NCI-H774 (cell line): Measurements from ENCODE around the gene TPSAB1.
"Not testable (repeated sequence)": the region's sequence is repeated elsewhere in the genome, so short reads cannot be mapped to it uniquely, and the experiment has no call there.

Source experiments
- DNase-seq: peaks from one replicate; lab custom pipeline; 2025; lab: John Stamatoyannopoulos, UW

Gene TPSAB1

DNA sequence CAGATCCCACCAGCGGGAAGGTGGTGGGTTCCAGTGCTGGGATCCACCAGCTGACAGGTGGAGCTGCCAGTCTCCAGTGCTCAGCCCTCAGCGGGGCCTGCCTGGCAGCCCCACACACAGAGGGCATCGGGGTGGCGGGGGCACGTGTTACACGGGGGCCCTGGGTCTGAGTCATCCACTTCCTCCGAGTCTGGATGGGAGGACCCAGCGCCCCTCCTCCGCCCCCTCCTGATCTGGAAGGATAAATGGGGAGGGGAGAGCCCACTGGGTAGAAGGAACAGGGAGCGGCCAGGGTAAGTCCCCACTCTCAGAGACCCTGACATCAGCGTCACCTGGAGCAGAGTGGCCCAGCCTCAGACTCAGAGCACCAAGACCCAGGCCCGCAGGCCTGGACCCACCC is at the start of gene TPSAB1:
TPSAB1 (plus strand) TSS at position 270 of the 400 bp plus-strand sequence. CDS start 234 bp downstream, outside the sequence.
- not testable (repeated sequence) for DNase-seq

DNA sequence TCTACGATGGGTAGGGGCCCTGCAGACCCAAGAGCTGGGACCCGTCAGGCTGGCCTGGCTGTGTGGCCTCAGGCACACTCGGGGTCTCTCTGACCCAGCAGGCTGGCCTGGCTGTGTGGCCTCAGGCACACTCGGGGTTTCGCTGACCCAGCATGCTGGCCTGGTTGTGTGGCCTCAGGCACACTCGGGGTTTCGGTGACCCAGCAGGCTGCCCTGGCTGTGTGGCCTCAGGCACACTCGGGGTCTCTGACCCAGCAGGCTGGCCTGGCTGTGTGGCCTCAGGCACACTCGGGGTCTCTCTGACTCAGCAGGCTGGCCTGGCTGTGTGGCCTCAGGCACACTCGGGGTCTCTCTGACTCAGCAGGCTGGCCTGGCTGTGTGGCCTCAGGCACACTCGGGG is 49.7 kb upstream of the TPSAB1 start:
- DNase-seq: not testable (repeated sequence)

DNA sequence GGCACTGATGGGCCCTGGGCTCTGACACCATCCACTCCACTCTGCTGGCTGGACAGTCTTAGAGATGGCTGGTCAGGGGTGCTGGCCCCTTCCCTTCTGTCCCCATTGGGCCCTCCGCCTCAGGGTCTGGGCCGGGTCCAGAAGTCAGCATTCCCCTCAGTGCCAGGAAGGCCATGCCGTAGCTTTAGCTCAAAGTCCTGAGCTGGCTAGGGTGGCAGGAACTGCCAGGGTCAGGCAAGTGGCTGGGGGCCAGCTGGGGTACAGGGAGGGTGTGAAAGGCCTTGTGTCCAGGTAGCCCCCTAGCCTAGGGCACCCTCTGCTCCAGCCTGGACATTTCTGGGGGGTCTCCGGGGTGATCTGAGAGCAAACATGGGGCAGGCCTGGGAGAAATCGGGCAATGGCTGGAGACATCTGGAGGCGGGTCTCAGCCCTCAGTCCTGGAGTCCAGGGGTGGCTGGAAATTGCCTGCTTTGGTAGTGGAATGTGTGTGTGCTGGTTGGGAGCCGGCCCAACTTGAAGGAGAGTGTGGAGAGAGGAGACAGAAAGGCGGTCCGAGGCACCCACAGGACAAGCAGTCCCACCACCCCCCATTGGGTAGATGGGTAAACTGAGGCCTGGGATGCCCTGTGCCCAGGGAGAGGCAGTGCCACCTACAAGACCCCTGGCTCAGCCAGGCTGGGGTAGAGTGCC is 48.0 kb upstream of the TPSAB1 start:
- DNase-seq: no peak

DNA sequence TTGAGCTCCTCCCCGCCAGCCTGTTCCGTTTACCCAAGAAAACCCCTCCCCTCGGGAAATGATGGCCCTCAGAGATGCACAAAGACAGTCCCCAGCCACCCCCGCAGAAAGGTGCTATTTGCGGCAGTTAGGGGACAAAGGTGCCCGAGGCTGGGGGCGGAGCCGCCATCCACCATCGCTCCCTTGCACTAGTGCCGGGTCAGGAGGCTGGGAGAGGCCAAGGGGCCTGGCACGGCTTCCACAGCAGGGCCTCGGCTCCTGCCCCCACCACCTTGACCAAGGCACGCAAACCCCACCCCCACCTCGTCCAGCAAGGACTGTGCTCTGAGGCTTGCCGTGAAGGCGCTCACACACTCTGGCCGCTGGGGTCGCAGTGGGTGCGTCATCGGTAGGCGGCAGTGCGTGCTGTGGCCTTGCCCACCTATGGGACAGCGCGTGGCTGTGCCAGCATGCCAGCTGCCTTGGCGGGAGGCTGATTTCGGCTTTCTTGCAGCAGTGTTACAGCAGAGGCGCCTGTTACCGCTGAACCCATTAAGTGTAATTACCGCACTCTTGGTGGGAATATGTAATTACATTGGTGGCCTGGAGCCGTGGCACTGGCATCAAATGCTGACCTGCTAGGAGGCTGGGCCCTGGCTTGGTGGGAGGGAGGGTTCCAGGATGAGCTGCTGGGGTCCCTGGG is 47.2 kb upstream of the TPSAB1 start:
- DNase-seq: peak; percentile 1

DNA sequence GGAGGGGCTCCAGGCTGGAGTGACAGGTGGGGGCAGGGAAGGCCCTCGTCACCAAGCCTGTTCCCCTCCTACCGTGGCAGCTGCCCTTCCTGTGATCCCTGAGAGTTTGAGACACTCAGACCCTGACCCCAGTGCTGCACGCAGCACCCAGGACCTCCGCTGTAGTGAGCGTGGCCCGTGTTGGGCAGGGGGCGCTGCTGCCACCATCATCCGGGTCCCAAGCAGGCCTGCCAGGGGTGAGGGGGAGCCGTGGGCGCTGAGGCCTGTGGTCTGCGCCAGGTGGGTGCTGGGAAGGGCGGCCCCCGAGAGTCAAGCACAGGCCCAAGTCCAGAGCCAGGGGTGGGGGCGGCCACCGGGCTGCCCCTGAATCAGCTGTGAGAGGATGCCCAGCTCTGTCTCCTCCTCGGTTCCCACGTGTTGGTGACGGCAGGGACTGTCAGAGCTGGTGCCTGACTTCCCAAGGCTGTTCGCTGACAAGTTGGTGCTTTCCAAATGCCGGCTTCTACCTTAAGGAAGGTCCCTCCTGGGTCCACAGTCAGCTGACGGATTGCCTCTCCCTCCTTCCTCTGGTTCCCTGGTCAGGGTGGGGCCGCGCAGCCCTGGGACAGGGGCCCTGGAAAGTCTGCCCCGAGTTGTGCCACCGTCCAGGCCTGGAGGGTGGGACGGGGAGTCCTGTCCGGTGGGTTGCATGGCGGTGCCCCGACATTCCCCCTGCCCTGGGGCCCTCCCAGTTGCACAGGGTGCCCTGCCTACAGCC is 46.5 kb upstream of the TPSAB1 start:
- no peak for DNase-seq

DNA sequence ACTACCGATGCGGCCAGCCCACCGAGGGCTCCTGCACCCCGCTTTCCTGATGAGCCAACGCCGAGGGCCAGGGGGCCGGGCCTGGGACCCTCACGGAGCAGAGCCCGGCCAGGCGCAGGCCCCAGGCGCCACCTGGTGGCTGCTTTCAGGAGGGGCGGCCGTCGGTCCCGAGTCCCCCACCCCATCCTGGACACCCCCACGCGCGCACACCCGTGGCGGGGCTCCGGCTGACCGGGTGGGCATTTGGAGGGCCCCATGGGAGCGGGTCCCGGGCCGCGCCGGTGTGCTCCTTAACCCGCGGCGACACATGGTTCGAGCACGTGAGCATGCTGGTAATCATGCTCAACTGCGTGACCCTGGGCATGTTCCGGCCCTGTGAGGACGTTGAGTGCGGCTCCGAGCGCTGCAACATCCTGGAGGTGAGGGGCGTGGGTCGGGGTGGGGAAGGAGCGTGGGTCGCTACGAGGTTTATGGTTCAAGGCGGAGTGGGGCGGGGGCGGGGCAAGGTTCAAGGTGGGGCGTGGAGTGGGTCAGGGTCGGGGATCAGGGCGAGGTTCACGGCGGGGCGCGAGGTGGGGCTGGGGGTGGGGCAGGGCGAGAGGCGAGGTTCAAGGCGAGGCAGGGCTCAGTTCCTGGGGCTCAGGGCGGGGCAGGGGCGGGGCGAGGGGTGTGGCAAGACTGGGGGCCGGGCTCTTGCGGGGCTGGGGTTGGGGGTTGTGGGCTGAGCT is 45.7 kb upstream of the TPSAB1 start:
- DNase-seq: no peak

DNA sequence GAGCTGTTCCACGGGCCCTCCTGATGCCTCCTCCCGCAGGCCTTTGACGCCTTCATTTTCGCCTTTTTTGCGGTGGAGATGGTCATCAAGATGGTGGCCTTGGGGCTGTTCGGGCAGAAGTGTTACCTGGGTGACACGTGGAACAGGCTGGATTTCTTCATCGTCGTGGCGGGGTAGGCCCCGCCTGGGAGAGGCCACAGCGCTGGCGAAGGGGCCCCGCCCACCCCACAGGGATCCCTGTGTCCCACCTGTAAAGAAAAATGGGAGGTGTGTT is 45.2 kb upstream of the TPSAB1 start:
- DNase-seq: no peak

DNA sequence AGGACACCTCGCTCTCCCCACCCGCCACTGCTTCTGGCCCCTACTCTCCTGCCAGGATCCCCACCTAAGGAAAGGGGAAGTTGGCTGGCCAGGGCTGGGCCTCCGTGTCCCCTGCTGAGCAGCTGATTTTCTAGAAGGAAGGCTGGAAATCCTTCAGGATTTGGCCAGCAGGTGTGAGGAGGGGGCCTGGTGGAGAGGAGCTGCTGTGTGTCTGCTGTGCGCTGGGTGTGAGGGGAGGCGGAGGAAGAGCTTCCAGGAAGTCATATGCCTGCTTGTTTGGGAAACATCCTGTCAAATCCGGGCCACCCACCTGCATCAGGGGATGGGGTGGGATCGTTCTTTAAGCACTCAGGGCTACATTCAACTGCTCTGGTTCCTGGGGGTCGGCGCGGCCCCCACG is 44.0 kb upstream of the TPSAB1 start:
- no peak for DNase-seq

DNA sequence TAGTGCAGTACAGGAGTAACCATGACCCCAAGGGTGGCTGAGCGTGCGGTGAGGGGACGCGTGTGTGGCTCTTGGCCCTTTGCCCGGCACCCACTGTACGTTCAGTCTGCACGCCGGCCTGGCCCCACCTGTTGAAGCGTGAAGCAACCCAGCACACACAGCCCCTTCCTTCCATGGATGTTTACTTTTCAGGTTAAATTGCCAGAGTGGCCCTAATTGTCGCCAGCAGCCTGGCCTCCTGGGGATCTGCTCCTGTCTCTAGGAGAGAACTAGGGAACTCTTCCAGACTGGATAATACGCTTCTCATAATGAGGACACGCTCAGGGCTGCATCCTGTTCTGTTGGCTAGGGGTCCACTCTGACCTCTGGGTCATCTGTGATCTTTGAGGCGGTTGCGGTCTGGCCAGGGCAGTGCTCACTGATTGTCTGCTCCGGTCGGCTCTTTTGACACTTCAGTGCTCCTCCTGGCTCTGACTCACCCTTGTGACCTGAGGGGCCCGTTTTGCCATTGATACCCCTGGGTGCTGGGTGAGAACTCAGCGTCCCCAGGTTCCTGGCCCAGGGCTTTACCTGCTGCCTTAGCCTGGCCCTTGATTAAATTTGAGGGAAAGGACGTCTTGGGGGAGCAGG is 43.2 kb upstream of the TPSAB1 start:
- DNase-seq: peak; percentile 12

DNA sequence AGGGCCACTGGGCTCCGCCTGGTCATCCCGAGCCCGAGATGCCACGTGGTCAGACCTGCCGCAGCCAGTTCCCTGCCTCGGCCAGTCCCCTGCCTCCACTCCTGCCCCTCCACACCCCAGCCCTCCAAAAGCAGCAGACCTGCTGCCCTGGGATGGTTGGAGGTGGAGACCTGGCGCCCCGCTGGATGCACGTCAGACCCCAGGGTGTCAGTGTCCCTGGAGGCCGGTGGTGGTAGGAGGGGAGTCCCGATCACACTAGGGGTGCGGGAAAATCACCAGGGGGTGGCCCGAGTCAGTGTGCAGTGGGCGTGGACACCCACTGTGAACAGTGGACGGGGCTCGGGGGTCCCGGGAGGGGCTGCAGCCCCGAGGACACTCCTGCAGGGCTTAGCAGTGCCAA is 42.3 kb upstream of the TPSAB1 start:
- no peak for DNase-seq

DNA sequence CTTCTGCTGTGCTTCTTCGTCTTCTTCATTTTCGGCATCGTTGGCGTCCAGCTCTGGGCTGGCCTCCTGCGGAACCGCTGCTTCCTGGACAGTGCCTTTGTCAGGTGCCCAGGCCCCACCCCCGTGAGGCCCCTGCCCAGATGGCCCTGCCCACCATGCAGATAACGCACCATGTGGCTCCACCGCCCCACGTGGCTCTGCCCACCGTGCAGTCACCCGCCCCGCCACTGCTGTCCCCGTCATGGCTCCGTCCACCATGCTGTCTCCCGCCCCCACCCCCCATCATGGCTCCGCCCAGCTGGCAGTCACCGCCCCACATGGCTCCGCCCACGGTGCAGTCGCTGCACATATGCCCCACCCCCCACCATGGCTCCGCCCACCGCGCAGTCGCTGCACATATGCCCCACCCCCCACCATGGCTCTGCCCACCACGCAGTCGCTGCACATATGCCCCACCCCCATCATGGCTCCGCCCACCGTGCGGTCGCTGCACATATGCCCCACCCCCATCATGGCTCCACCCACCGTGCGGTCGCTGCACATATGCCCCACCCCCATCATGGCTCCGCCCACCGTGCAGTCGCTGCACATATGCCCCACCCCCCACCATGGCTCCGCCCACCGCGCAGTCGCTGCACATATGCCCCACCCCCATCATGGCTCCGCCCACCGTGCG is 41.7 kb upstream of the TPSAB1 start:
- not testable (repeated sequence) for DNase-seq

DNA sequence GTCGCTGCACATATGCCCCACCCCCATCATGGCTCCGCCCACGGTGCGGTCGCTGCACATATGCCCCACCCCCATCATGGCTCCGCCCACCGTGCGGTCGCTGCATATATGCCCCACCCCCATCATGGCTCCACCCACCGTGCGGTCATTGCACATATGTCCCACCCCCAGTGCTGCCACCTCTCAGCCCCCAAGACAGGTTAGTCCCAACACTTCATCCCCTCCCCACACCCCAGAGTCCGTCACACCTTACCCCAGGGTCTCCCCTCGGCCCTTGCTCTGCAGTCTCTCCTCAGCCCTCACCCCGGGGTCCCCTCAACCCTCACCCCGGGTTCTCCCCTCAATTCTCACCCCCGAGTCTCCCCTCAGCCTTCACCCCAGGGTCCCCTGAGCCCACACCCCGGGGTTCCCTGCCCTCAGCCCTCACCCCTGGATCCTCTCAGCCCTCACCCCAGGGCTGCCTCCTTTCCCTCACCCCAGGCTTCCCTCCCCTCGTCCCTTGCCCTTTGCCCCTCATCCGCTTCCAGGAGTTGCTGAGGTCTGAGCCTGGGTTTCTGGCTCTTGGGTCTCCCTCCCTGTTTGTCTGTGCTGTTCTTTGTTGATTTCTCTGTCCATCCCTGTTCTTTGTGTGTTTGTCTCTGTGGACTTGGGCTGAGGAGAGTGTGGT is 41.0 kb upstream of the TPSAB1 start:
- no peak for DNase-seq

DNA sequence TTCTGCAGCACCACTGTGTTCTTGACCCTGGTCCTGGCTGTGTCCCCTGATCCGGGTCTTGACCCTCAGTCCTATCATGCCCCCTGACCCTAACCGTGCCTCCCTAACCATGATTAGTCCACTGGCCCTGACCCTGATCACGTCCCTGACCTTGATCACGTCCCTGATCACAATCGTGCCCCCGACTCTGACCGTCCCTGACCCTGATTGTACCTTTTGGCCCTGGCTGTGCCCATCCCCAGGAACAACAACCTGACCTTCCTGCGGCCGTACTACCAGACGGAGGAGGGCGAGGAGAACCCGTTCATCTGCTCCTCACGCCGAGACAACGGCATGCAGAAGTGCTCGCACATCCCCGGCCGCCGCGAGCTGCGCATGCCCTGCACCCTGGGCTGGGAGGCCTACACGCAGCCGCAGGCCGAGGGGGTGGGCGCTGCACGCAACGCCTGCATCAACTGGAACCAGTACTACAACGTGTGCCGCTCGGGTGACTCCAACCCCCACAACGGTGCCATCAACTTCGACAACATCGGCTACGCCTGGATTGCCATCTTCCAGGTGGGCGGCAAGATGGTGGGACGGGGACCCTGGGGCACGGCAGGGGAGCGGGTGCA is 40.4 kb upstream of the TPSAB1 start:
- DNase-seq: no peak

DNA sequence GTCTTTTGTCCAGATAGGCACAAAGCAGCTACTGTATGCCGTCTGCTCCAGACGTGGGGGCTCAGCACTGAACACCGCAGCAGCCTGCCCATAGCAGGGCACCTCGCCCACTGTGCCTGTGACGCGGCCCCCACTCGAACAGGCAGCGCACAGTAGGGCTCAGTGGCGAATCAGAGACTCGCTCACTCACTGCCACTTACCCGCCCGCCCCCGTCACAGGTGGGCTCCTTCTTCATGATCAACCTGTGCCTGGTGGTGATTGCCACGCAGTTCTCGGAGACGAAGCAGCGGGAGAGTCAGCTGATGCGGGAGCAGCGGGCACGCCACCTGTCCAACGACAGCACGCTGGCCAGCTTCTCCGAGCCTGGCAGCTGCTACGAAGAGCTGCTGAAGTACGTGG is 39.1 kb upstream of the TPSAB1 start:
- no peak for DNase-seq

DNA sequence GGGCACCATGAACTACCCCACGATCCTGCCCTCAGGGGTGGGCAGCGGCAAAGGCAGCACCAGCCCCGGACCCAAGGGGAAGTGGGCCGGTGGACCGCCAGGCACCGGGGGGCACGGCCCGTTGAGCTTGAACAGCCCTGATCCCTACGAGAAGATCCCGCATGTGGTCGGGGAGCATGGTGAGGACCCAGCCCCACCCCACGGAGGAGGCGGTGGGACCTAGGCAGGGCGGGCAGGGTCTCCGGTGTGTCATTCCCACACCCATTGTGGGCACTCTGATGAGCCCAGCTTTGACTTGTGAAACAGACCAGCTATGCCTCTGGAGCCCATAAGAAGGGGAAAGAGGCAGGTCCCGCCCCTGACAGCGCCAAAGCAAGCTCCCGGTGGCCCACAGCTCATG is 38.2 kb upstream of the TPSAB1 start:
- no peak for DNase-seq

DNA sequence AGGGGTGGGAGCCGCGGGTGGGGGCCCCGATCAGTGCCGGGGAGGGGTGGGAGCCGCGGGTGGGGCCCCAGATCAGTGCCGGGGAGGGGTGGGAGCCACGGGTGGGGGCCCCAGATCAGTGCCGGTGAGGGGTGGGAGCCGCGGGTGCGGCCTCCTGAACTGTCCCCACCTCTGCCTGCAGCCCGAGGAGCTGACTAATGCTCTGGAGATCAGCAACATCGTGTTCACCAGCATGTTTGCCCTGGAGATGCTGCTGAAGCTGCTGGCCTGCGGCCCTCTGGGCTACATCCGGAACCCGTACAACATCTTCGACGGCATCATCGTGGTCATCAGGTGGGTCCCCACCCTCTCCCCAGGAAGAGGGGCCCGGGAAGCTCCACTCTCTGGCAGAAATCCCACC is 35.6 kb upstream of the TPSAB1 start:
- DNase-seq: no peak

DNA sequence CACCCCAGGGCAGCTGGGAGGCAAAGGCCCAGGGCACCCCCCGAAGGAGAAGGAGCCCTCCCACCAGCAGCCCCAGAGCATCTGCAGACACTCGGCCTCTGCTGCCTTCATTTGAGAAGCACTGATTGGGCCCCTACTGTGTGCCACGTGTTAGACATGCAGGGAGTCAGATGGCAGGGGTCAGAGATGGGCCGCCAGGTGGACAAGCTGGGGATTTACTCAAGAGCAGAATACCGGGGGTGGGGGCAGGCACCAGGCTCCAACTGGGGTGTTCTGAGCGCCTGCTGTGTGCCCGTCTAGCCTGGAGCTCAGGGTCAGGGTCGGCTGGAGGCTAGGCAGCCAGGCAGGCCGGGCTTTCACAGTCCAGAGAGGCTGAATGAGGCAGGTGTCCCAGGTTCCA is 34.2 kb upstream of the TPSAB1 start:
- DNase-seq: no peak

DNA sequence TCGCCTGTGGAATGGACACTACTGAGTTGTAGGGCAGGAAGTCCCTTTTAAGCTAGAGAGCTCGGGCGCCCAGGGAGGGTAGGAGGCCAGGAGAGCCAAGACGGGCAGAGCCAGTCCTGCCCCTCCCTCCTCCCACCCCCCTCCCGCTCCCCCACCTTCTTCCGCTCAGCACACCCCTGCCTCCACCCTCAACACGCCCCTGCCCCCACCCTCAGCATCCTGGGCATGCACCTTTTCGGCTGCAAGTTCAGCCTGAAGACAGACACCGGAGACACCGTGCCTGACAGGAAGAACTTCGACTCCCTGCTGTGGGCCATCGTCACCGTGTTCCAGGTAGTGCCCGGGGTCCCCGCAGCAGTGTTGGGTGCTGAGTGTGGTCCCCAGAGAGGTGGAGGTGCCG is 33.7 kb upstream of the TPSAB1 start:
- DNase-seq: no peak

DNA sequence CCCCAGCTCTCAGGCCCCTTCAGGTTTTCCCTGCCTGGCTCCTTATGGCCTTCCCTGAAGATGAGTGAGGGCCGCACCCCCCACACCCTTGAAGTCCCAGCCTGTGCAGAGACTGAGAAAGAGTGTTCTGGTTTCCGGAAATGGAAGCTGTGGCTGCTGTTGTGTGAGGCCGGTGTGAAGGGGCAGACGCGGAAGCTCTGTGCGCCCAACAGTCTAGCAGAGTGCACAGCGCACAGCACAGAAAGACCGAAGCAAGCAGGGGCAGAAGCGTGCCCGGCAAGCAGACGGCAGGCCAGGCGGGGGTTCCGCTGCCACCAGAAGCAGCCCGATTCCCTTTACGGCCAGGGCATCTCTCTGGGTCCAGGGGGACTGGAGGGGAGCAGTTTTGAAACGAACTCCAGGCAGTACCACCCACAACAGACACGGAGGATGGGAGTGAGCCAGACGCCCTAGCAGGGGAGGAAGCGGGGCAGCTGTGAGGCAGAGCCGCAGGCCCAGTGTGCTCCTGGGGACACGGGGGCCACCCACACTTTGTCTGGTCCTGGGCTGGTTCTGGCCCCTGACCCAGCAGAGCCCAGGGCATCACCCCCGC is 32.2 kb upstream of the TPSAB1 start:
- no peak for DNase-seq

DNA sequence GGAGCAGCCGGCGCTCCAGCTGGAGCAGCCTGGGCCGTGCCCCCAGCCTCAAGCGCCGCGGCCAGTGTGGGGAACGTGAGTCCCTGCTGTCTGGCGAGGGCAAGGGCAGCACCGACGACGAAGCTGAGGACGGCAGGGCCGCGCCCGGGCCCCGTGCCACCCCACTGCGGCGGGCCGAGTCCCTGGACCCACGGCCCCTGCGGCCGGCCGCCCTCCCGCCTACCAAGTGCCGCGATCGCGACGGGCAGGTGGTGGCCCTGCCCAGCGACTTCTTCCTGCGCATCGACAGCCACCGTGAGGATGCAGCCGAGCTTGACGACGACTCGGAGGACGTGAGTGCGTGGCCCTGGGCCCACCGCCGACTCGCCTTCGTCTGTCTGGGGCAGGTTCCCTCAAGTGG is 31.4 kb upstream of the TPSAB1 start:
- DNase-seq: no peak
